ENCODE results near the gene ADAP1.
"Not testable (repeated sequence)": the region's sequence is repeated elsewhere in the genome, so short reads cannot be mapped to it uniquely, and the experiment has no call there.

Gene ADAP1

GRCh38 chr7:924042-924441 lies 30.4 kb downstream of the ADAP1 start:
- H4K12ac ChIP-seq (ENCODE audit: low read depth, low read length); H2BK12ac ChIP-seq (ENCODE audit: low read length); H3K14ac ChIP-seq (ENCODE audit: low read length); H3K79me2 ChIP-seq (ENCODE audit: control insufficient read depth, insufficient read depth, low read length, poor library complexity); H2BK120ac ChIP-seq (ENCODE audit: insufficient read depth, low read length, poor library complexity); H3K4me1 ChIP-seq (ENCODE audit: control insufficient read depth in 1 of 2, insufficient read depth in 2 of 2, low read length in 2 of 2); H4K91ac ChIP-seq (ENCODE audit: low read depth, low read length); H2BK5ac ChIP-seq (ENCODE audit: low read depth, low read length, poor library complexity); H3K23ac ChIP-seq (ENCODE audit: low read length); H3K9me3 ChIP-seq (ENCODE audit: insufficient read depth, low read depth, low read length); H3K4me3 ChIP-seq (ENCODE audit: low read depth, low read length); H3K9ac ChIP-seq (ENCODE audit: low read length); H3K27me3 ChIP-seq (ENCODE audit: insufficient read depth, low read length); H3K79me1 ChIP-seq (ENCODE audit: low read length); H3K4ac ChIP-seq (ENCODE audit: low read depth, low read length); H3K18ac ChIP-seq (ENCODE audit: low read length); H3K4me2 ChIP-seq (ENCODE audit: low read length); H3K27ac ChIP-seq (ENCODE audit: low read depth, low read length); H3K36me3 ChIP-seq (ENCODE audit: control insufficient read depth in 1 of 2, insufficient read depth in 2 of 2, low read length in 2 of 2); DNase-seq; H2AK5ac ChIP-seq (ENCODE audit: low read length); H2AFZ ChIP-seq (ENCODE audit: insufficient read depth, low read length, poor library complexity); H4K8ac ChIP-seq (ENCODE audit: low read depth, low read length): not testable (repeated sequence)
- no CpG with 5 or more reads among the region's 25 CpGs for WGBS (ENCODE audit: extremely low coverage, insufficient coverage, insufficient read length)

GRCh38 chr7:923108-924041 lies 31.1 kb downstream of the ADAP1 start:
- no peaks in the 10 kb centered on the region for H3K79me1 ChIP-seq (ENCODE audit: low read length)
- DNase-seq, result peak in 1 of 2 donors; percentile 48
- no peaks in the 10 kb centered on the region for H3K27me3 ChIP-seq (ENCODE audit: insufficient read depth, low read length)
- no peak overlapping the region for H2AK5ac ChIP-seq (ENCODE audit: low read length)
- H3K23ac ChIP-seq (ENCODE audit: low read length), result no peak overlapping the region
- H4K8ac ChIP-seq (ENCODE audit: low read depth, low read length), result no peak overlapping the region
- no peak overlapping the region for H2BK120ac ChIP-seq (ENCODE audit: insufficient read depth, low read length, poor library complexity)
- H4K91ac ChIP-seq (ENCODE audit: low read depth, low read length), result peak overlapping the region; percentile 7
- H3K4me2 ChIP-seq (ENCODE audit: low read length), result no peak overlapping the region
- no peak overlapping the region for H2BK5ac ChIP-seq (ENCODE audit: low read depth, low read length, poor library complexity)
- no peaks in the 10 kb centered on the region for H3K36me3 ChIP-seq (ENCODE audit: control insufficient read depth in 1 of 2, insufficient read depth in 2 of 2, low read length in 2 of 2)
- H3K18ac ChIP-seq (ENCODE audit: low read length), result no peak overlapping the region
- H3K9me3 ChIP-seq (ENCODE audit: insufficient read depth, low read depth, low read length), result no peaks in the 10 kb centered on the region
- H3K4me3 ChIP-seq (ENCODE audit: low read depth, low read length), result no peak overlapping the region
- no CpG with 5 or more reads among the region's 40 CpGs for WGBS (ENCODE audit: extremely low coverage, insufficient coverage, insufficient read length)
- H2BK12ac ChIP-seq (ENCODE audit: low read length), result no peak overlapping the region
- H3K14ac ChIP-seq (ENCODE audit: low read length), result no peak overlapping the region
- H2AFZ ChIP-seq (ENCODE audit: insufficient read depth, low read length, poor library complexity), result peak overlapping the region; percentile 8
- no peak overlapping the region for H3K4ac ChIP-seq (ENCODE audit: low read depth, low read length)
- H3K79me2 ChIP-seq (ENCODE audit: control insufficient read depth, insufficient read depth, low read length, poor library complexity), result no peaks in the 10 kb centered on the region
- no peak overlapping the region for H3K27ac ChIP-seq (ENCODE audit: low read depth, low read length)
- H4K12ac ChIP-seq (ENCODE audit: low read depth, low read length), result no peak overlapping the region
- peaks cover 2 to 6% of the 10 kb centered on the region in 2 experiments for H3K4me1 ChIP-seq (ENCODE audit: control insufficient read depth in 1 of 2, insufficient read depth in 2 of 2, low read length in 2 of 2)
- no peak overlapping the region for H3K9ac ChIP-seq (ENCODE audit: low read length)

- Histone ChIP-seq H4K12ac (ENCODE audit: low read depth, low read length) (no peak overlapping the region), H3K18ac (ENCODE audit: low read length) (no peak overlapping the region), H3K23ac (ENCODE audit: low read length) (no peak overlapping the region), H3K4me2 (ENCODE audit: low read length) (no peak overlapping the region), H3K4ac (ENCODE audit: low read depth, low read length) (no peak overlapping the region), H3K14ac (ENCODE audit: low read length) (no peak overlapping the region), H2BK120ac (ENCODE audit: insufficient read depth, low read length, poor library complexity) (no peak overlapping the region), H3K79me2 (ENCODE audit: control insufficient read depth, insufficient read depth, low read length, poor library complexity) (no peaks in the 10 kb centered on the region), H3K27me3 (ENCODE audit: insufficient read depth, low read length) (no peaks in the 10 kb centered on the region), H2BK5ac (ENCODE audit: low read depth, low read length, poor library complexity) (no peak overlapping the region), H2AK5ac (ENCODE audit: low read length) (no peak overlapping the region), H2BK12ac (ENCODE audit: low read length) (no peak overlapping the region), H4K8ac (ENCODE audit: low read depth, low read length) (no peak overlapping the region), H3K9me3 (ENCODE audit: insufficient read depth, low read depth, low read length) (no peaks in the 10 kb centered on the region), H3K36me3 (ENCODE audit: control insufficient read depth in 1 of 2, insufficient read depth in 2 of 2, low read length in 2 of 2) (no peaks in the 10 kb centered on the region), H3K4me3 (ENCODE audit: low read depth, low read length) (no peak overlapping the region), H3K79me1 (ENCODE audit: low read length) (no peaks in the 10 kb centered on the region), H4K91ac (ENCODE audit: low read depth, low read length) (no peak overlapping the region), H2AFZ (ENCODE audit: insufficient read depth, low read length, poor library complexity) (no peak overlapping the region), H3K4me1 (ENCODE audit: control insufficient read depth in 1 of 2, insufficient read depth in 2 of 2, low read length in 2 of 2) (peaks cover 2 to 6% of the 10 kb centered on the region in 2 experiments), H3K9ac (ENCODE audit: low read length) (no peak overlapping the region), H3K27ac (ENCODE audit: low read depth, low read length) (no peak overlapping the region)
- no CpG with 5 or more reads among the region's 29 CpGs for WGBS (ENCODE audit: extremely low coverage, insufficient coverage, insufficient read length)
- no peak for DNase-seq
Observed at GRCh38 chr7:922334-923107, 32.0 kb downstream of the ADAP1 start.

GRCh38 chr7:921581-922333 lies 32.7 kb downstream of the ADAP1 start:
- Histone ChIP-seq H3K14ac (ENCODE audit: low read length) (no peak overlapping the region), H2AFZ (ENCODE audit: insufficient read depth, low read length, poor library complexity) (no peak overlapping the region), H2BK12ac (ENCODE audit: low read length) (no peak overlapping the region), H3K36me3 (ENCODE audit: control insufficient read depth in 1 of 2, insufficient read depth in 2 of 2, low read length in 2 of 2) (no peaks in the 10 kb centered on the region), H4K91ac (ENCODE audit: low read depth, low read length) (no peak overlapping the region), H3K9me3 (ENCODE audit: insufficient read depth, low read depth, low read length) (no peaks in the 10 kb centered on the region), H3K4me3 (ENCODE audit: low read depth, low read length) (no peak overlapping the region), H2BK120ac (ENCODE audit: insufficient read depth, low read length, poor library complexity) (no peak overlapping the region), H3K4me1 (ENCODE audit: control insufficient read depth in 1 of 2, insufficient read depth in 2 of 2, low read length in 2 of 2) (peaks cover 2 to 6% of the 10 kb centered on the region in 2 experiments), H3K4me2 (ENCODE audit: low read length) (no peak overlapping the region), H4K12ac (ENCODE audit: low read depth, low read length) (no peak overlapping the region), H3K27ac (ENCODE audit: low read depth, low read length) (no peak overlapping the region), H4K8ac (ENCODE audit: low read depth, low read length) (no peak overlapping the region), H3K9ac (ENCODE audit: low read length) (no peak overlapping the region), H3K18ac (ENCODE audit: low read length) (no peak overlapping the region), H3K23ac (ENCODE audit: low read length) (no peak overlapping the region), H3K4ac (ENCODE audit: low read depth, low read length) (no peak overlapping the region), H3K79me1 (ENCODE audit: low read length) (no peaks in the 10 kb centered on the region), H3K79me2 (ENCODE audit: control insufficient read depth, insufficient read depth, low read length, poor library complexity) (no peaks in the 10 kb centered on the region), H2AK5ac (ENCODE audit: low read length) (no peak overlapping the region), H2BK5ac (ENCODE audit: low read depth, low read length, poor library complexity) (no peak overlapping the region), H3K27me3 (ENCODE audit: insufficient read depth, low read length) (no peaks in the 10 kb centered on the region)
- no CpG with 5 or more reads among the region's 36 CpGs for WGBS (ENCODE audit: extremely low coverage, insufficient coverage, insufficient read length)
- DNase-seq, result no peak
